ENCODE results near the gene TRDMT1.

Gene TRDMT1

DNA sequence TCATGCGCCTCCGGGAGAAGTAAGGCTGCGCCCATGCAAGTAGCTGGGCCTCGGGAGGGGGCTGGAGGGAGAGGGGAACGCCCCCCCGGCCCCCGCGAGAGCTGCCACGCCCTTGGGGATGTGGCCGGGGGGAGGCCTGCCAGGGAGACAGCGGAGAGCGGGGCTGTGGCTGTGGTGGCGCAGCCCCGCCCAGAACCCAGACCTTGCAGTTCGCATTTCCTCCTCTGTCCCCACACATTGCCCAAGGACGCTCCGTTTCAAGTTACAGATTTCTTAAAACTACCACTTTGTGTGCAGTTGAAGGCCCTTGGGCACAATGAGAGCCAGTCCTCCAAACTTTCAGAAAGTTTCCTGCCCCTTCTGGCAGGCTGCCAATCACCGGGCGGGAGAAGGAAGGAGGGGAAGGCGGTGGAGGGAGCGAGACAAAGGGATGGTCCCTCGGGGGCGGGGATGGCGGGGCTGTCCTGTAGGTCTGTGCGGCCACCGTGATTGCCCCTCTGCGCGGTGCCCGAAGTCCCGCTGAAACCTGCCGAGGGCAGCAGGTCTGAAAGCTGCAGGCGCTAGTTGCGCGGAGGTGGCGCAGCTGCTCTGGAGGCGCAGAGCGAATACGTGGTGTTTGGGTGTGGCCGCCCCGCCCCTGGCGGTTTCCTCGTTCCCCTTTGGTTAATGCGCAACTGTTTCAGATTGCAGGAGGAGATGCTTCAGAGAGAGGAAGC lies 28.7 kb upstream of the TRDMT1 start:
- FAIRE-seq = no peak

GRCh38 chr10:17229717-17229966 lies 28.2 kb upstream of the TRDMT1 start:
- no peak for FAIRE-seq

DNA sequence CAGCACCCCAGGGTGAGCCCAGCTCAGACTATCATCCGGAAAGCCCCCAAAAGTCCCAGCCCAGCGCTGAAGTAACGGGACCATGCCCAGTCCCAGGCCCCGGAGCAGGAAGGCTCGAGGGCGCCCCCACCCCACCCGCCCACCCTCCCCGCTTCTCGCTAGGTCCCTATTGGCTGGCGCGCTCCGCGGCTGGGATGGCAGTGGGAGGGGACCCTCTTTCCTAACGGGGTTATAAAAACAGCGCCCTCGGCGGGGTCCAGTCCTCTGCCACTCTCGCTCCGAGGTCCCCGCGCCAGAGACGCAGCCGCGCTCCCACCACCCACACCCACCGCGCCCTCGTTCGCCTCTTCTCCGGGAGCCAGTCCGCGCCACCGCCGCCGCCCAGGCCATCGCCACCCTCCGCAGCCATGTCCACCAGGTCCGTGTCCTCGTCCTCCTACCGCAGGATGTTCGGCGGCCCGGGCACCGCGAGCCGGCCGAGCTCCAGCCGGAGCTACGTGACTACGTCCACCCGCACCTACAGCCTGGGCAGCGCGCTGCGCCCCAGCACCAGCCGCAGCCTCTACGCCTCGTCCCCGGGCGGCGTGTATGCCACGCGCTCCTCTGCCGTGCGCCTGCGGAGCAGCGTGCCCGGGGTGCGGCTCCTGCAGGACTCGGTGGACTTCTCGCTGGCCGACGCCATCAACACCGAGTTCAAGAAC lies 27.7 kb upstream of the TRDMT1 start:
- FAIRE-seq = no peak

DNA sequence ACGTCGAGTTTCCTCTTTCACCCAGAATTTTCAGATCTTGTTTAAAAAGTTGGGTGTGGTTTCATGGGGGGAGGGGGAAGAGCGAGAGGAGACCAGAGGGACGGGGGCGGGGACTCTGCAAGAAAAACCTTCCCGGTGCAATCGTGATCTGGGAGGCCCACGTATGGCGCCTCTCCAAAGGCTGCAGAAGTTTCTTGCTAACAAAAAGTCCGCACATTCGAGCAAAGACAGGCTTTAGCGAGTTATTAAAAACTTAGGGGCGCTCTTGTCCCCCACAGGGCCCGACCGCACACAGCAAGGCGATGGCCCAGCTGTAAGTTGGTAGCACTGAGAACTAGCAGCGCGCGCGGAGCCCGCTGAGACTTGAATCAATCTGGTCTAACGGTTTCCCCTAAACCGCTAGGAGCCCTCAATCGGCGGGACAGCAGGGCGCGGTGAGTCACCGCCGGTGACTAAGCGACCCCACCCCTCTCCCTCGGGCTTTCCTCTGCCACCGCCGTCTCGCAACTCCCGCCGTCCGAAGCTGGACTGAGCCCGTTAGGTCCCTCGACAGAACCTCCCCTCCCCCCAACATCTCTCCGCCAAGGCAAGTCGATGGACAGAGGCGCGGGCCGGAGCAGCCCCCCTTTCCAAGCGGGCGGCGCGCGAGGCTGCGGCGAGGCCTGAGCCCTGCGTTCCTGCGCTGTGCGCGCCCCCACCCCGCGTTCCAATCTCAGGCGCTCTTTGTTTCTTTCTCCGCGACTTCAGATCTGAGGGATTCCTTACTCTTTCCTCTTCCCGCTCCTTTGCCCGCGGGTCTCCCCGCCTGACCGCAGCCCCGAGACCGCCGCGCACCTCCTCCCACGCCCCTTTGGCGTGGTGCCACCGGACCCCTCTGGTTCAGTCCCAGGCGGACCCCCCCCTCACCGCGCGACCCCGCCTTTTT lies 26.9 kb upstream of the TRDMT1 start, which contains the start of gene VIM:
Gene VIM, plus strand, starts transcription at position 151 of the 925 bp plus-strand sequence. CDS start 1,182 bp downstream, outside the sequence.
- no peak for FAIRE-seq

DNA sequence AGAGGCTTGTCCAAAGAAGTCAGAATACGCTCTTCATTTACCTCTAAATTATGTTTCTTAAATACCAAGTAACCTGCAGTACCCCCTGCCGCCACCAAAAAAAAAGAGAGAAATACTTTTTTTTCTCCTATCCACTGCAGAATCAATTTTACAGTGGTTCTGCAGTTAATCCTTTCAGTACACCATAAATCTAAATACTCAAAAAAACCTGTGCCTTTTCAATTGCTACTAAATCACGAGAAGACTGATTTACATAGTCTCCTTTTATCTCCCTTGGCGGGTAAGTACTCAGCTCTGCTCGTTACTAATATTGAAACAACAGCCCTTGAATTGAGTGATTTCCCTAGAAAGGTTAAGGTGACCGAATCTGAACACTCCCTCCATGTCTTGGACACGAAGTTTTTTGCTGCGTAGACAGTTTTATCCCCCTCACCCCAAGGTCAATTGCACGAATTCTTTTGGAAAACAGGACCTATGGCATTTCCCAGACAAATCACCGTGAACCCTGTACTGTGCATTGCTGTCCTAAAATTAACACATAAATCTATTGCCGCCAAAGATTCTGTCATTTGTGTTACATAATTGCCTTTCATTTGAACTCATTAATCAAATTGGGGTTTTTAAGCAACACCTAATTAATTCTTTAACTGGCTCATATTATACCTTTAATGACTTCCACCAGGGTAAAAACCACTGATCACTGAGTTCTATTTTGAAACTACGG lies 26.1 kb upstream of the TRDMT1 start:
- FAIRE-seq = peak; percentile 55

- FAIRE-seq = no peak
Observed at GRCh38 chr10:17226891-17227303, 25.4 kb upstream of the TRDMT1 start.

GRCh38 chr10:17225808-17226207 lies 24.3 kb upstream of the TRDMT1 start:
- FAIRE-seq = no peak

GRCh38 chr10:17222329-17222728 lies 20.9 kb upstream of the TRDMT1 start:
- no peak for FAIRE-seq

DNA sequence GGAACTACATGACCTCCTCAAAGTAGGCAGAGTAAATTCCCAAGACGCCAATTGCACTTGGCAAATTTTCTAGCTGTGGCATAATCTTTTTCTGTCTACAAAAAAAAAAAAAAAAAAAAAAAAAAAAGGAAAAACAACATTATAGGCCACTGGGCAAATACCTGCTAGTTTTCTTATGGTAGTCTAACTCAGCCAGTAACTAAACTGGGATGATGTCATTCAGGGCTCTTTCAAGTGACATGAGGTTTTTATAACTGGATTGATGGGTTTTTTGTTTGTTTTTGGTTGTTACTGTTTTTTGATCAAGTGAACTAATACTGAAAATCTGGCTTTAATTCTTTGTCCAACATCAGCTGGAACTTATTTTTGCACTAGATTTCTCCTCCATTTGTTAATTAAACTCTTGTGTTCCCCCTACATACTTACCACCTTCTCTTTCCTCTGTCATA lies 19.2 kb upstream of the TRDMT1 start:
- FAIRE-seq = peak; percentile 46

DNA sequence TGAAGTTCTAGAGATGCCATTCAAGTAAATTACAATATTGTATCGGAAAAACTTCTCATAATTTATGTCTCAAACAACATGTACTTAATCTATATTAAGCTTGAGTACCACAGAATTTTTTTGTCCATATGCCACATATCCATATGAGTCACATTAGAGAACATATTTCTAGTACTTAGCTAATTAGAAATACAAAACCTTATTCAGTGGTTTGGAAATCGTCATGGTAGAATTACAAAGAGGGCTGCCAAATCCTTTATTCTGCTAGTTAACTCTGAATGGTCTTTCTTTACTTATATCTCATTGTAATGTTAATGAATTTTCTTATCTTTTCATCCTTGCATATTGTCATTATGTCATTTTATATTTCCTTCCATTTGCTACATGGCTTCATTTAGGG lies 17.6 kb upstream of the TRDMT1 start:
- FAIRE-seq = no peak

GRCh38 chr10:17217631-17218232 lies 16.3 kb upstream of the TRDMT1 start:
- no peak for FAIRE-seq

- FAIRE-seq = no peak
Observed at GRCh38 chr10:17216901-17217395, 15.5 kb upstream of the TRDMT1 start.

DNA sequence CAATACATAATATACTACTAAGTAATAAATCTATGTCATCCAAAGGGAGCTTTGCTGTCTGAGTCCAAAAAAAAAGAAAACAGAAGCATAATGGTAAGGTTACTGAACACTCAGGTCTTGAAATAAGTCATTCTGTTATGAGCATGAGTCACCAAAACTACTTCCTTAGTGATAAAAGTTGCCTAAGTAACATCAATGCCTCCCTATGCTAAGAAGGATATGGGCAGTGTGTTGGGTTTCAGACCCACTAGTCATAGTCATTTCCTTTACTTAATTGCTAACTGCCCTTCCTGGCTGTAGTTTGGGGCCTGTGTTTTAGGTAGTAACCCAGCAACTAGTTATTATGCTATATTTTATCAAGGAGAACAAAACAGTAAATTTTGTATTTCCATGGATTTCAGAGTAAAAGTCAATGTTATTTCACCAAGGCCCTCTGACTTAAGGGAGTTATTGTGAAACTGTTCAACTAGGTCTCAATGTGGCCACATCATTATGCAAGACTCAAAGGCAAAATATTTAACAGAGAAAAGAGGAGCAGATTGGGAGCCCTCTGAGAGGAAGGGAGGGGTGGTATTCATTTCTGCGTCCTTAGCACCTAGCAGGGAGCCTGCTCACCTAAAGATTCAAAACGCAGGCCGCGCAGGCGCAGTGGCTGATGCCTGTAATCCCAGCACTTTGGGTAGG lies 14.9 kb upstream of the TRDMT1 start:
- FAIRE-seq = no peak

DNA sequence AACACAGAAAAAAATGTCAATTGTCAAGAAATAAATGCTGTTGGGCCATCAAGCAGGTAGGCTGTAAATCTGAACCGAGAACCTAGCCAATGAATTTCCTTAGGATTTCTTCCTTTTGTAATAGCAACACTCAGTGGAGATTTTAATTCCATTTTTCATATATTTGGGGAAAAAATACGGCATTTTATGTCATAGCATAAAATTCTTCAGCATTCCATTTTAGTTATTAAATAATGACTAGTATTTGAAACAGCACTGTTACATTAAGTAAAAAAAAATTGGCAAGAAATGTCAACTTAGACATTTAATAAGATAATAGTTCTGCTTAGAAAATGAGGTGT lies 14.3 kb upstream of the TRDMT1 start:
- peak; percentile 48 for FAIRE-seq

GRCh38 chr10:17214971-17215781 lies 13.7 kb upstream of the TRDMT1 start:
- FAIRE-seq = peak; percentile 18

DNA sequence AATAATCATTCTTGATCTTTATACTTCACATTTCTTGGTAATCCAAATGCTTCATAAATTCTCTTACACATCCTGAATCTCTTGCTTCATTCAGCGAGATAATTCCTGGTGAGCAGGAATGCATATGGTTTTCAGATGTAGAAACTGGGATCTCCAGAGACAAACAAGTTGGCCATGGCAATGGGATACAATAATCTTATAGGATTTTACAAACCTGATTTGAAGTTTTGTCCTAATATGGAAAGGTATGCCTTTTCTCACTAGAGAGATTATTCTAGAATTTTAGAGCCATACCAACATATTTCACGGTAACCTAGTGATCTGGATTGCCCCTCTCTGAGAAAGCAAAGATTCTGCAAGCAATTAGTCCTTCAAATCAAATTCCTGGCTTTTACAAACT lies 13.1 kb upstream of the TRDMT1 start:
- FAIRE-seq = no peak

- FAIRE-seq = peak; percentile 15
Observed at GRCh38 chr10:17213646-17214349, 12.3 kb upstream of the TRDMT1 start.

DNA sequence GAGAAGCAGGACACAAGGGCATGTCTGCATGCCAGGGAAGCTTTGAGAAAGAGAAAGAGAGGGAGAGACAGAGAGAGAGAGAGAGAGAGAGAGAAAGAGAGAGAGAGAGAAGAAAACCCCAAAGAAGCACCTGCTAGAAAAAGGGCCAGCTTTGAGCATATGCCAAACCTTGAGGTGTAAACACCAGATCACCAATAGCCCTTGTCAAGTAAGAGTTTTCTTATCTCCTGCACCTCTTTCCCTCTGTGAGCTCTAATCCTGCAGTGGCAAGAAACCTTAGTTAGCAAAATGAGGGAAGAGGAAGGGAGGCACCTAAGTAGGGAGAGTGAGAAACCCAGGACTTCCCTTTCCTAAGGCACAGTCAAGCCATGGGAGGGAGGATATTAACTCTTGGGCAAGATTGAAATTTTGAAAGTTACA lies 11.3 kb upstream of the TRDMT1 start:
- FAIRE-seq = no peak

DNA sequence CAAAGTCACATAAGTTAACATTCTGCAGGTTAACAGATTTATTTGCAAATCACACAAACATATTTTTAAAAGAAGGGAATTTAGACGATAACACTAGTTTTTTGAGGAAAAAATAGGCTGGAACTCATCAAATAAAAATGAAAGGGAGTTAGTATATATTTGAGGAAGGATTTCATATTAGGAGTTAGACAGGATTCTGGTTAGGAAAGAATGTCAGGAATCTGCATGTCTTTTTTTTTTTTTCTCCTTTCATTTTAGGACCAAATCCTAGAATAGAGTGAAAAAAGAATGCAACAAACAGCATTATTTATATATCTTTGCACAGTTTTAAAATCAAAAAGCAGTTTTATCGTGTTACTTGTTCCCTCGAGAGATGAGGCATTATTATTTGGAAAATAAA lies 8.9 kb upstream of the TRDMT1 start:
- FAIRE-seq = peak; percentile 88

DNA sequence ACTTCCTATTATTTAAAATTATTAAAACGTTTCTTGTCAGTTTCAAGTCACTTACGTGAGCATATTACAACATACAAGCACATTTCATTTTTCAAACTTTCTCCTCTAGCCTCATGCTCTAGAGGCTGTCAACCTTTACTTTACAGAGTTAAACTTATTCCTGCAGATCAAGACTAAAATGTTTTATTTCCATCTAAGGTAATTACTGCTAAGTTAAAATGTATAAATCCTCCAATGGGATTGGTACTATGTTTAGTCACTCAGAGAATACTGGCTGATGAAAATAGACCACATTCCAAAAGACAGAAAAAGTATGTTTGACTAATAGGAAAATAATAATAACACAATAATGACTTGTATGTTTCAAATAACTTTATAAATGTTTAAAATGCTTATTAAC lies 8.4 kb upstream of the TRDMT1 start:
- no peak for FAIRE-seq

All from endometrium (tissue), 2 donors.